NCI-H748 (cell line): Measurements from ENCODE around the gene PLGLB1.
"Not testable (repeated sequence)": the region's sequence is repeated elsewhere in the genome, so short reads cannot be mapped to it uniquely, and the experiment has no call there.

ENCODE experiments used
- DNase-seq: peaks from one replicate; lab custom pipeline; 2025; ENCODE audit not compliant: unreplicated experiment; lab: John Stamatoyannopoulos, UW

The PLGLB1 gene

DNA sequence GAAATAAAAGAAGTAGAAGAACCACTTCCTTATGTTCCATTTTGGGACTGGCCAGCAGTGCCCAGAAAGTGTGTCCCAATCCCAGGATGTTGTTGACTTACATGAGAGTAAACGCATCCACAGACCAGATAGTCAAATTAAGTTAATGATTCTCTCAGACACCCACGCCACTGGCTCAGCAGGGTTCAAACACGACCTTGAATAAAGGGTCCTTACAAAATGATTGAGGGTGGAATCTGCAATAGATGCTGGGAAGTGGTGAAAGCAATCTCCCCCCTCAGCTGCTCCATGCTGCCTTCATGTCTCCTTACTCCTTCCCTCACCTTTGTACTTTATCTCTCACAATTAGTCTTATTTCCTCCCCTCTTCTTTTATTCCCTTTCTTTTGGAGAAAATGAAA, at the start of gene PLGLB1:
PLGLB1 (minus strand) TSS at position 101 of the 400 bp plus-strand sequence; CDS start at position 40, 61 bp downstream.
- DNase-seq: not testable (repeated sequence)

DNA sequence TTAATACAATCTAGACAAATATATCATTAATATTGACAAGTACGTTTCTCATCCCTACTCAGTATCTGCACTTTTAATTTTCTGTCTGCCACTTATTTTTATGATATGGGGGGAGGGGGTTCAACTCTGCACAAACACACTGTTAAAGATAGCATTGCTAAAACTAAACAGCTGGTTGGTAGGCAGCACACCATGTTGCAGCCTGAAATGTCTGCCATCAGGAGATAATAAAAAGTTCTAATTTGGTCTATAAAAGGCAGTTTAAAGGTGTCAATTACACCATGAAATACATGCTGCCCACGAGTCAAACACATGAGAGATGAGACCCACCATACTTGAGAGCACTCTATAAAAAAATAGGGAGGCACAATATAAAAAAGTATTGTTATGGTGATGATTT, 42.7 kb upstream of the PLGLB1 start:
- DNase-seq: not testable (repeated sequence)

DNA sequence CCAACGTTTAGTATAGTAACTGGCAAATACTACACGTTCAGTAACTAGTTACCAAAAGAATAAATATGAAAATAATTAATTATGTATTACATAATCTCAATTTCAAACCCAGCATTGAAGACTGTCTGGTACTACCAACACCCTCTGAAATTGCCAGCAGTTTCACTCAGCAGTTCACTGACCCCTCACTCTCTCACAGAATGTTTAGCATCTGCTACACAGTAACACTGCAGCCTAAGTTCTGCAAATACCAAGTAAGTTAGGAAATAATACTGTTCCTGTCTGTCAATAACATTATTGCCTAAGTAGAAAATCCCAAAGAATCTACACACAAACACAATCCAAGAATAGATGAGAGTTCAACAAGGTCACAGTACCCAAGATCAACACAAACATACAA, 41.8 kb upstream of the PLGLB1 start:
- DNase-seq: not testable (repeated sequence)

DNA sequence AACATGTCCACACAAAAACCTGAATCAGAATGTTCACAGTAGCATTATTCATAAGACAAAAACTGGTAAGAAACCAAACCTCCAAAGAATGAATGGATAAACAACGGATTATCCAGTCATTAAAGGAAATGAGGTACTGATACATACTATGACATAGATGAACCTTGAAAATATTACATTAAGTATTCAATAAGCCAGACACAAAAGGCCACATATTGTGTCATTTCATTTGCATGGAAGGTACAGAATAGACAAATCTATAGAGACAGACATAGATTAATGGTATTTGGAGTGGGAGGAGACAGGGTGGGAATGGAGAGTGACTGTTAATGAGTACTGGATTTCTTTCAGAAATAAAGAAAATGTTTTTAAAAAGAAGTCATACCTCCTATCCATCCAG, 39.9 kb upstream of the PLGLB1 start:
- not testable (repeated sequence) for DNase-seq

DNA sequence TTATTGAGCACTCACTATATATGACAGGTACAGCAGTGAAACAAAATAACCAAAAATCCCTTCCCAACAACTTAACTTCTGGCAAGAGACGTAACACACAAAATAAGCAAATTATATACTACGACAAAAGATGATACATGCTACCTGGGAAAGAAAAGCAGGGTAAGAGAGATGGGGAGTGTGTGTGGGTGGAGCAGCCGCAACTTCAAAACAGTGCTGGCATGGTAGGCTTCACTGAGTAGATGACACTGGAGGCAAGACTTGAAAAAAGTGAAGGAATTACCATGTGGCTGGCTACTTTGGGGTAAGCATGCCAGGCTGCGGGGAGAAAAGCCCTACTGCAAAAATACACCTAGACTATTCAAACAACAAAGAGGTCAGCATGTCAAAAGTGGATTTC, 36.0 kb upstream of the PLGLB1 start:
- not testable (repeated sequence) for DNase-seq

DNA sequence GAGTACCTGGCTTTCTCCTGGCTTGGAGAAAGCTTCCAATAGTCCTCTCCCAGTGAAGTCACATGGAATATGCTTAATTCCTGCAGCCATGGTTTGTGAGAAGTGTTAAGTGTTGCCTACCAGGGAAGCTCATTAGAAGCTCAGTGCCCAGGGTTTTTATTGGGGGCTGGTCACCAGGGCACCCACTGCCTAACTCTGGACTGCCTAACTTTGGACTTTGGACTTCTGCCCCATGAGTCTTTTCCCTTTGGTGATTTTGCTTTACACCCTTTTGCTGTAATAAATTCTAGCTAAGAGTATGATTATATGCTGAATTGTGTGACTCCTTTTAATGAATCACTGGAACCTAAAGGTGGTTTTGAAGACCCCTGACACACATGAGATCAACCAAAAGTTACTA, 35.2 kb upstream of the PLGLB1 start:
- DNase-seq: not testable (repeated sequence)

DNA sequence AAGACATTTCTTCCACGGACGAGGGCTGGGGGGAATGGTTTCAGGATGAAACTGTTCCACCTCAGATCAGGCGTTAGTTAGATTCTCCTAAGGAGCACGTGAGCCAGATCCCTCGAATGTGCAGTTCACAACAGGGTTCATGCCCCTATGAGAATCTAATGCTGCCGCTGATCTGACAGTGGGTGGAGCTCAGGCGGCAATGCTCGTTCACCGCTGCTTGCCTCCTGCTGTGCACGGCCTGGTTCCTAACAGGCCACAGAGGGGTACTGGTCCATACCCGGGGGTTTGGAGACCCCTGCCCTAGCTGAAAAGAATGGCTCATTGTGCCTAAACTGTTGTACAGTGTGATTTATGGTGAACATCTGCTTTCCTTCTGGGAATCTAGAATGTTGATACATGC, 34.8 kb upstream of the PLGLB1 start:
- not testable (repeated sequence) for DNase-seq

DNA sequence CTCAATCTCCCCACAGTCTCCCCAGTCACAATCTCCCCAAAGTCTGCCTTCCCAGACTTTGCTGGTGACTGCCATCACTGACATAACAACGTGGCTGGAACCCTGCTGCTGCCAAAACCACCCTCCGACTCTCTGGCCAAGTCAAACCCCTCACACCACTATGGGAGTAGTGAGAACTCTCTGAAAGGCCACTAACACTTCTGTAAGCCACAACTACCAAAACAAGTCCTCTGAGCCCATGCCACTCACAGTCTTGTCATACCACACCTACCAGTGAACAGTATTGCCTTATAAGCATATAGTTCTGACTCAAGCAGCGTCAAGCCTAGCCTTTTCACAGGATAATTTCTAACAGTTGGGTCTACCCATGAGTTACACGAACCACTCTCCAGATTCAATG, 32.7 kb upstream of the PLGLB1 start:
- DNase-seq: not testable (repeated sequence)

DNA sequence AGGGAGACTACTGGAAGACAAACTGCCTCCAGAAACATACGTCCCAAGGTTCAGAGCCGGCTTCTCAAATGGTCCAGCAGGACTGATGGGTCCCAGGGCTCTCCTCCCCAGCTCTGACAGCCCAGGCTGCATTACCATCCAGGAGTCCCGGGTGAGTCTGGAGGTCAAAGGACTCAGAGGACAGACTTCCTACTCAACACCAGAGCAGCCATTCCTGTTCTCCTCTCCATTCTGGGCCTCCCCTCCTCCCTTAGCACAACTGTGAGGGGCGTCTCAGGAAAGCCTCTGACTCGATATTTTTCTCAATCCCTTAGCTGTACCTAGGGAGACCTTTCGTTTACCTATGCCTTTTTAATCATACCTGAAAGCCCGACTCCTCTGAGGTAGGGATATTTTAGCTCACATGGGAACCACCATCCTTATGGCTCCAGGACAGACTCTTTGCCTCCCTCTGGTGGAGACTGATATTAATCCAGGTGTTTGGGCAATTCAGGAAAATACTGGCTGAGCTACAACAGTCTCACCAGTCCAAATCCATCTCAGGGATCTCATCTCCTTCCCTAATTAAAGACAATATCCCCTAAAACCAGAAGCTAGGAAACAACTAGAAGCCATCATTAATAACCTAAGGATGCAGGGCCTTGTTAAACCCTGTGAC, 19.8 kb upstream of the PLGLB1 start:
- DNase-seq: not testable (repeated sequence)

DNA sequence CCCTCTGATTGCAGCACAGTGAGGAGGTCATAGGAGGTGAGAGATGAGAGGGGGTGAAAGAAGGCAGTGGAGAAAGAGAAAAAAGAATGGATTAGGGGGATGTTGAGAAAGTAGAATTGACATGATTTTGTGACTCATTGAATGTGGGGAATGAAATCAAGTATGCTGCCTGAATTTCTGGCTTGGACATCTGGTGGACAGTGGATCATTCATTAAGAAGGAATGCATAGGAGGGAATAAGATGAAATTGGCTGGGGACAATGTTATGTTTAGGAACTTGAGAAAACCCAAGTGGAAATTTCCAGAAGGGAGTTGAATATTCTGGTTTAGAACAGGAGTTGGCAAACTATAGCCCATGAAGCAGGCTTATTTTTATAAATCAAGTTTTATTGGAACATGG, 7.0 kb upstream of the PLGLB1 start:
- DNase-seq: not testable (repeated sequence)

DNA sequence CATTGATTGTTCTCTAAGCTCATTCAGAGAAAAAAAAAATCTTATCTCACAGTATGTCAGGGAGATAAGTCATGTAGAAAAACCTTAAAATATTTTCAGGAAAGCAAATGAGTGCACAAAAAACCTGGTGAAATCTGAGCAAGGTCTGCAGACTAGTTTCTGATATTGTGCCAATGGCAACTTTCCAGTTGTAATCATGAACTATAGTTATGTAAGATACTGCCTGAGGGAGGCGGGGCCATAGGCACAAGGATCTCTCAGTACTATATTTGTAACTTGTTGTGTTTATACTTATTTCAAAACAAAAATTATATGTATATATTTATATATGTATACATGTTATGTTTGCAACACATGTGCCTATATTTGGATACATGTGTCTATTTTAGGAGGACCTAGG, 5.2 kb upstream of the PLGLB1 start:
- DNase-seq: not testable (repeated sequence)

DNA sequence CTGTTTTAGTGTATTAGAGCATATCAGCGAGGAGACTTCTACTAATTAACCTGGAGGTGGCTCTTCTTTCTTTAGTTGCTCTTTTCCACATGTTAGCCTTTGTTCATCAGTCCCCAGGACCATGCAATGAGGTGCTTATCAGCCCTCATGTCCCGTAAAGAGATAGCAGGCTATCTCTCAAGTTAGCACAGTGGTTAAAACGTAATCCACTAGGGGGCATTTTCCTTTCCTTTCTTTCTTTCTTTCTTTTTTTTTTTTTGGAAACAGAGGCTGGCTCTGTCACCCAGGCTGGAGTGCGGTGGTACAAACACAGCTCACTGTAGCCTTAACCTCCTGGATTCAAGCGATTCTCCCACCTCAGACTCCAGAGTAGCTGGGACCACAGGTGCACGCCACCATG, 4.3 kb upstream of the PLGLB1 start:
- not testable (repeated sequence) for DNase-seq

DNA sequence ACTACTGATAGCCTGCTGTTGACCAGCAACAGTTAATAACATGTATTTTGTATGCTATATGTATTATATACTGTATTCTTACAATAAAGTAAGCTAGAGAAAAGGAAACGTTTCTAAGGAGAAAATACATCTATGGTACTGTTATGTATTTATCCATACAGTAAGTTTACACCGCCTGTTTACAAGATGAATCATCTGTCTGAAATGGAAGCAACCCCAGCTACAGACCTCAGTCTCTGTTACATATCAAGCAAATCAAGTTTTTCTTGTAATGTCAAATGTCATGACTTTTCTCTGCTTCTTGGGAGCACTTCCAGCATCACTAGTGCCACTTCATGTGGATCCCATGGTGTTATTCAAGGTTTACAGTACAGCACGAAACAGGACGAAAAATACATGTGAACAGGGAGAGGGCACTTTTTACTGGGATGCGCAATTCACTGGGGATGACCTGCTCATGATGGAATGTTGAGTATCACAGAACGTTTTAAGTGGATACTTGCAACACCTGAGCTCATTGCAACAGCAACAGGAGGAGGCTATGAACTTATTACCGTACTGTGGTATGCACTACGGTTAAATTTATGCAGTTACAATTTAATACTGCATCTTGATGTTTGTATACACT, 2.5 kb upstream of the PLGLB1 start:
- DNase-seq: not testable (repeated sequence)

DNA sequence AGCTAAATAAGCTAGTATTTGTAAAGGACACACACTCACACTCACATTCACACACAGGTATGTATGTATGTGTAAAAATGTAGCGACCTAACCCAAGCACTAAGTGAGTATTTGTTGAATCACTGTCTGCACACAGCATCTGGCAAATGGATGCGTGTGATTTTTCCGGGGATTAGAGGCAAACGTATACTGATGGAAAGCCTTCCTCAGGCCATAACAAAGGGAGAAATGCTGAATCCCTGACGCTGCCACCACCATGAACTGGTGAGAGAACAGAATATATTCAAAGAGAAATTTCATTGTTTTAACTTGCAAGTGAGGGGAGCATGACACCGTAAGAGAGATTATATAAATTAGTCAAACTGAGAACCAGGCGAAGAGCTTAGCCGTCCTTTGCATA, 601 bp downstream of the PLGLB1 start:
- DNase-seq: not testable (repeated sequence)

DNA sequence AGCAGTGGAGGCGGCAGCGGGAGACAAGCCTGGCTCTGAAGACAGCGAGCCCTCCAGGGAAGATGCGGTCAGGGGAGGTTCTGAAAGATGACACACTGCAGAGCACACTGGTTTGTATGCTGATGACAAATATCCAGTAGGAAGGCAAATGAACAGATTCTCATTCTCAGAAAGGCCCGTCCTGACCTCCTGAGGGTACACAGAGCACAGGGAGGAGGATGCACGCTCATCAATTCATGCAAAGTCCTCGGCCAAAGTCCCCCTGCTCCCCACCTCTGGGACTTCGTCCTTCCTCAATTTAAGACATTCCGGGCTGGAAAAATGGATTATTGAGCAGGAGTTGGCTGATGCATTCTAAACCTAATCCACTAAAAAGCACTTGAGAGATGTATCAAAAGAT, 2.6 kb downstream of the PLGLB1 start:
- not testable (repeated sequence) for DNase-seq

DNA sequence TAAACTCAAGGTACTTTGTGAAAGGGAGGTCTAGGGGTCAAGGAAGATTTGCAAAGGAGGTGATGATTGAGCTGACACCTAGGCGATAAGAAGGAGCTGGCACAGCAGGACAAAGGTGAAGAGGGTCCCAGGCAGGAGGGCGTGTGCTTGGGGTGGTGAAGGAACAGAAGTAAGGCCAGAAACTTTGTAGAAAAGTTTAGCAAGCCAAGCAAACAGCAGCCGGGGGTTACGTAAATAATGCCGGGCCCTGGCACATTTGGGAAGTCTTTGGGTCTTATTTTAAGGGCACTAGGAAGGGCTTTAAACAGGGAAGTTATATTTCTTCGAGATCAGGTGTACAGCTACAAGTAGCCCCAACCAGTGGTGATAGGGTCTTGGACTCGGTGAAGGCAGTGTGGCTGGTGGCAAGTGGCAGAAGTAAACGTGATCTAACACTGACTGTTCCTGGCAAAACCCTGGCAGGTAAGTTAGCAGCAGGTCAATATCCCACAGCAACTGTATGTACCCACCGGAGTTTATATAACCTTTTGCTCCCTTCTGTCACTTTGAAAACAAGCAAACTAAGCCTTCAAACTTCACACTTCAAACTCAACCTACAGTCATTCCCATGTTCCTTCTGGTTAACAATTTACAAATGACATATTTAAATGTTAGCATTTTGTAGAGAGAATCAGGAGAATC, 7.0 kb downstream of the PLGLB1 start:
- DNase-seq: not testable (repeated sequence)

DNA sequence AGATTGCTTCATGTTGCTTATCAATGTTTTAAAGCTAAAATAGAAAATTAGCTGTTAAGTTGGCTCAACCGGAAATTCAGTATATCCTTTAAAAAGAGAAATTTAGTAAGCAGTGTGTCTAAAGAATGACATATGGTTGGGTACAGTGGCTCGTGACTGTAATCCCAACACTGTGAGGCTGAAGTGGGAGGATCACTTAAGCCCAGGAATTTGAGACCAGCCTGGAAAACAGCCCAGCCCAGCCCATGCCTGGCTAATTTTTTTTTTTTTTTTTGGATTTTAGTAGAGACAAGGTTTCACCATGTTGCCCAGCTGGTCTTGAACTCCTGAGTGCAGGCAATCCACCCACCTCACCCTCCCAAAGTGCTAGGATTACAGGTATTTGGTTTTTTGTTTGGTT, 17.2 kb downstream of the PLGLB1 start:
- DNase-seq: not testable (repeated sequence)
